HEK293 (cell line): ENCODE measurements around the gene PLCD3.

Experiments used
- CTCF ChIA-PET: fragments of 350-600 bp; formaldehyde crosslinking; extraction: SDS; loops from one replicate; lab custom pipeline; 2021; ENCODE audit warnings: antibody characterized with exemption; lab: Yijun Ruan, JAX
- POLR2A ChIA-PET: fragments of 300-600 bp; formaldehyde crosslinking; extraction: SDS; loops from one replicate; lab custom pipeline; 2020; ENCODE audit warnings: antibody characterized with exemption, inconsistent platforms; lab: Yijun Ruan, JAX
- H3K27ac ChIP-seq: fragments of 200-500 bp; sonication (Bioruptor generic); 2 replicates; pipeline ENCODE4 v1.5.1; 2014; ENCODE audit warnings: low read depth, low read length, control low read depth, inconsistent platforms; ENCODE audit errors: extremely low read depth
- H3K36me3 ChIP-seq, 2 experiments: fragments of 200-500 bp in 1 of 2; sonication (Bioruptor generic) in 1 of 2; 1 replicate in 1 of 2; 2 replicates in 1 of 2; pipeline ENCODE4 v1.5.1; 2014 to 2017; ENCODE audit warnings: inconsistent platforms in 2 of 2, low read length in 2 of 2; ENCODE audit not compliant: control insufficient read depth in 2 of 2, insufficient read depth in 1 of 2
- H3K4me1 ChIP-seq: fragments of 200-500 bp; sonication (Bioruptor generic); 2 replicates; pipeline ENCODE4 v1.5.1; 2014; ENCODE audit warnings: mild to moderate bottlenecking, low read length, inconsistent platforms; ENCODE audit not compliant: control insufficient read depth, insufficient read depth
- H3K4me3 ChIP-seq: 2 replicates; pipeline ENCODE4 v1.5.1; 2011; ENCODE audit warnings: low read depth, mild to moderate bottlenecking, control low read depth, low read length, moderate library complexity
- H3K9me3 ChIP-seq: fragments of 200-500 bp; sonication (Bioruptor generic); 2 replicates; pipeline ENCODE4 v1.5.1; 2014; ENCODE audit warnings: low read depth, low read length, inconsistent platforms; ENCODE audit not compliant: control insufficient read depth, insufficient read depth
- EGR2 ChIP-seq: fragments of 450-650 bp; formaldehyde crosslinking; IDR thresholded peaks from 2 replicates; pipeline ENCODE4 v1.5.1; 2016; ENCODE audit warnings: low read depth, missing biosample characterization, missing genetic modification characterization
- GLIS1 ChIP-seq: fragments of 450-650 bp; formaldehyde crosslinking; IDR thresholded peaks from 2 replicates; pipeline ENCODE4 v1.5.1; 2016; ENCODE audit warnings: missing biosample characterization, missing genetic modification characterization
- IKZF3 ChIP-seq: fragments of 450-650 bp; IDR thresholded peaks from 2 replicates; pipeline ENCODE4 v1.5.0; 2018; ENCODE audit warnings: missing biosample characterization, mild to moderate bottlenecking, missing genetic modification characterization, moderate library complexity
- KLF9 ChIP-seq: fragments of 450-650 bp; formaldehyde crosslinking; IDR thresholded peaks from 2 replicates; pipeline ENCODE4 v1.5.1; 2016; ENCODE audit warnings: missing biosample characterization, missing genetic modification characterization, low read depth
- MZF1 ChIP-seq: fragments of 450-650 bp; formaldehyde crosslinking; IDR thresholded peaks from 2 replicates; pipeline ENCODE4 v1.5.1; 2017; ENCODE audit warnings: missing biosample characterization, missing genetic modification characterization, borderline replicate concordance
- PRDM4 ChIP-seq: fragments of 450-650 bp; formaldehyde crosslinking; IDR thresholded peaks from 2 replicates; pipeline ENCODE4 v1.5.1; 2017; ENCODE audit warnings: missing biosample characterization, missing genetic modification characterization
- YY1 ChIP-seq: fragments of 450-650 bp; formaldehyde crosslinking; IDR thresholded peaks from 2 replicates; pipeline ENCODE4 v1.5.1; 2018; ENCODE audit warnings: missing biosample characterization, missing genetic modification characterization
- ZBTB48 ChIP-seq: fragments of 450-650 bp; formaldehyde crosslinking; IDR thresholded peaks from 2 replicates; pipeline ENCODE4 v1.5.1; 2016; ENCODE audit warnings: missing biosample characterization, missing genetic modification characterization
- ZEB2 ChIP-seq: fragments of 450-650 bp; formaldehyde crosslinking; IDR thresholded peaks from 2 replicates; pipeline ENCODE4 v1.5.1; 2016; ENCODE audit warnings: missing biosample characterization, missing genetic modification characterization
- ZFP69B ChIP-seq: fragments of 450-650 bp; formaldehyde crosslinking; IDR thresholded peaks from 2 replicates; pipeline ENCODE4 v1.5.1; 2016; ENCODE audit warnings: missing biosample characterization, missing genetic modification characterization
- ZNF10 ChIP-seq: fragments of 450-650 bp; formaldehyde crosslinking; IDR thresholded peaks from 2 replicates; pipeline ENCODE4 v1.5.1; 2017; ENCODE audit warnings: missing biosample characterization, missing genetic modification characterization
- ZNF2 ChIP-seq: fragments of 450-650 bp; formaldehyde crosslinking; IDR thresholded peaks from 2 replicates; pipeline ENCODE4 v1.5.1; 2016; ENCODE audit warnings: missing biosample characterization, missing genetic modification characterization
- ZNF202 ChIP-seq: fragments of 450-650 bp; formaldehyde crosslinking; IDR thresholded peaks from 2 replicates; pipeline ENCODE4 v1.5.1; 2016; ENCODE audit warnings: missing biosample characterization, missing genetic modification characterization, borderline replicate concordance
- ZNF23 ChIP-seq: fragments of 450-650 bp; formaldehyde crosslinking; IDR thresholded peaks from 2 replicates; pipeline ENCODE4 v1.5.1; 2016; ENCODE audit warnings: missing biosample characterization, missing genetic modification characterization, borderline replicate concordance
- ZNF266 ChIP-seq: fragments of 450-650 bp; formaldehyde crosslinking; IDR thresholded peaks from 2 replicates; pipeline ENCODE4 v1.5.1; 2016; ENCODE audit warnings: missing biosample characterization, missing genetic modification characterization, low read depth
- ZNF311 ChIP-seq: fragments of 450-650 bp; formaldehyde crosslinking; IDR thresholded peaks from 2 replicates; pipeline ENCODE4 v1.5.1; 2017; ENCODE audit warnings: missing biosample characterization, missing genetic modification characterization, borderline replicate concordance
- ZNF510 ChIP-seq: fragments of 450-650 bp; formaldehyde crosslinking; IDR thresholded peaks from 2 replicates; pipeline ENCODE4 v1.5.1; 2018; ENCODE audit warnings: mild to moderate bottlenecking, missing genetic modification characterization, missing biosample characterization; ENCODE audit not compliant: insufficient replicate concordance
- ZNF580 ChIP-seq: fragments of 450-650 bp; formaldehyde crosslinking; IDR thresholded peaks from 2 replicates; pipeline ENCODE4 v1.5.1; 2016; ENCODE audit warnings: missing biosample characterization, missing genetic modification characterization
- ZNF600 ChIP-seq: fragments of 450-650 bp; formaldehyde crosslinking; IDR thresholded peaks from 2 replicates; pipeline ENCODE4 v1.5.1; 2016; ENCODE audit warnings: missing biosample characterization, missing genetic modification characterization
- ZNF629 ChIP-seq: fragments of 450-650 bp; formaldehyde crosslinking; IDR thresholded peaks from 2 replicates; pipeline ENCODE4 v1.5.1; 2017; ENCODE audit warnings: missing biosample characterization, missing genetic modification characterization
- ZNF660 ChIP-seq: fragments of 450-650 bp; IDR thresholded peaks from 2 replicates; pipeline ENCODE4 v1.5.1; 2018; ENCODE audit warnings: missing biosample characterization, mild to moderate bottlenecking, missing genetic modification characterization
- ZNF76 ChIP-seq: fragments of 450-650 bp; formaldehyde crosslinking; IDR thresholded peaks from 2 replicates; pipeline ENCODE4; 2016; ENCODE audit warnings: low read depth, missing biosample characterization, missing genetic modification characterization, borderline replicate concordance
- ZSCAN30 ChIP-seq: fragments of 450-650 bp; IDR thresholded peaks from 2 replicates; pipeline ENCODE4 v1.5.1; 2018; ENCODE audit warnings: missing biosample characterization, mild to moderate bottlenecking, missing genetic modification characterization, moderate library complexity
- ZXDB ChIP-seq: fragments of 450-650 bp; formaldehyde crosslinking; IDR thresholded peaks from 2 replicates; pipeline ENCODE4 v1.5.1; 2016; ENCODE audit warnings: missing biosample characterization, missing genetic modification characterization

PLCD3 gene

GRCh38 chr17:45147581-45148182, 15.4 kb upstream of the PLCD3 start (continued):
- TF ChIP-seq KLF9 (tag by site-specific recombination), result peak; percentile 74; the same call in 1 of the 2 replicates
- TF ChIP-seq ZNF2 (tag by site-specific recombination), result peak; percentile 88
- TF ChIP-seq ZXDB, result peak; percentile 92
- TF ChIP-seq ZEB2 (tag by site-specific recombination), result peak; percentile 66
- TF ChIP-seq MZF1 (tag by site-specific recombination), result peak; percentile 70; the same call in 1 of the 2 replicates
- peak; percentile 91; the same call in 1 of the 2 replicates for TF ChIP-seq ZNF580 (tag by site-specific recombination)

GRCh38 chr17:45146890-45147580, 14.7 kb upstream of the PLCD3 start:
- ChIA-PET CTCF (interaction anchor here (0.6 to 10.8 kb wide), 5 partner anchors 12 to 52 kb away, joined by 3 to 209 read pairs (median 29); partner anchors contain the start of genes ACBD4 and PLCD3), POLR2A (interaction anchor here (2.0 to 8.3 kb wide), 8 partner anchors 9 to 101 kb away, joined by 8 to 700 read pairs (median 56); partner anchors contain the start of genes ACBD4, FMNL1, HEXIM2 and NMT1)
- Histone ChIP-seq H3K27ac (peak overlapping the region; percentile 92), H3K4me1 (peaks cover 10% of the 10 kb centered on the region; the same call in 1 of the 2 replicates), H3K9me3 (no peaks in the 10 kb centered on the region), H3K4me3 (peak overlapping the region; percentile 72), H3K36me3 (peaks cover 0 to 6% of the 10 kb centered on the region in 2 experiments; a peak in 1 of 3 replicates)
- TF ChIP-seq ZNF23 (tag by site-specific recombination), result no peak
- 0 out of 2 replicates have a peak, but pooled peaks have one; percentile 22 for TF ChIP-seq ZSCAN30
- TF ChIP-seq ZNF202 (tag by site-specific recombination), result no peak
- TF ChIP-seq PRDM4 (tag by site-specific recombination), result no peak
- no peak for TF ChIP-seq ZBTB48 (tag by site-specific recombination)
- peak; percentile 7; the same call in 1 of the 2 replicates for TF ChIP-seq EGR2
- no peak for TF ChIP-seq ZNF266 (tag by site-specific recombination)
- TF ChIP-seq ZNF629, result 0 out of 2 replicates have a peak, but pooled peaks have one; percentile 17
- TF ChIP-seq ZNF10 (tag by site-specific recombination), result peak; percentile 98
- TF ChIP-seq ZNF311 (tag by site-specific recombination), result no peak
- TF ChIP-seq ZNF510 (tag by site-specific recombination), result no peak
- 0 out of 2 replicates have a peak, but pooled peaks have one; percentile 10 for TF ChIP-seq IKZF3 (tag by site-specific recombination)
- peak; percentile 77; the same call in 1 of the 2 replicates for TF ChIP-seq YY1 (tag by site-specific recombination)
- TF ChIP-seq ZFP69B (tag by site-specific recombination), result no peak
- TF ChIP-seq ZNF660, result 0 out of 2 replicates have a peak, but pooled peaks have one; percentile 5
- TF ChIP-seq ZNF600 (tag by site-specific recombination), result 0 out of 2 replicates have a peak, but pooled peaks have one; percentile 33
- peak; percentile 10; the same call in 1 of the 2 replicates for TF ChIP-seq GLIS1 (tag by site-specific recombination)
- 0 out of 2 replicates have a peak, but pooled peaks have one; percentile 16 for TF ChIP-seq ZNF76 (tag by site-specific recombination)
